Heart left ventricle (tissue), 13 donors: ENCODE measurements around the gene PHKB.

Experiments
- CTCF ChIP-seq, 12 donors: fragments of 200-600 bp; sonication (generic) in 4 of 12; IDR thresholded peaks; one replicate each; pipeline versions ENCODE4 v1.5.0 to v1.8.0; 2018 to 2022; ENCODE audit warnings: antibody characterized with exemption in 12 of 12, mild to moderate bottlenecking in 5 of 12
- POLR2A ChIP-seq, 2 donors: fragments of 450-650 bp; IDR thresholded peaks; one replicate each; pipeline ENCODE4 v1.6.1; 2017; ENCODE audit warnings: antibody characterized with exemption in 2 of 2, mild to moderate bottlenecking in 2 of 2, moderate library complexity in 2 of 2
- donor health status: ischemic (EF 13 %, LVEDD 7.1; RV severe dilation, severe dysfunction).
- donor health status: DM: no; HTN: yes; CAD: no.
- donor health status: DM: no; HTN: no; CAD: no.
- donor health status: ischemic (EF 25% LVEDD 6.9; RV normal size, moderate dysfunction).
- donor health status: ischemic (EF 25% LVEDD 5.7; RV mildly dilated, moderate dysfunction).
- donor health status: ischemic (EF 35%, LVEDD 5.7; RV mildly dilated, moderate dysfunction).
- donor health status: nonischemic (EF 11% LVEDD 7.7; RV severe dilation, severe dysfunction).
- donor health status: DM: yes; HTN: yes; CAD: no.
- donor health status: PGD.
- donor health status: ischemic (EF 29% LVEDD 5.4; RV normal size, mild dysfunction).
- donor health status: nonischemic (EF 23%, LVEDD 6.1; RV moderate dilation, normal function).

DNA sequence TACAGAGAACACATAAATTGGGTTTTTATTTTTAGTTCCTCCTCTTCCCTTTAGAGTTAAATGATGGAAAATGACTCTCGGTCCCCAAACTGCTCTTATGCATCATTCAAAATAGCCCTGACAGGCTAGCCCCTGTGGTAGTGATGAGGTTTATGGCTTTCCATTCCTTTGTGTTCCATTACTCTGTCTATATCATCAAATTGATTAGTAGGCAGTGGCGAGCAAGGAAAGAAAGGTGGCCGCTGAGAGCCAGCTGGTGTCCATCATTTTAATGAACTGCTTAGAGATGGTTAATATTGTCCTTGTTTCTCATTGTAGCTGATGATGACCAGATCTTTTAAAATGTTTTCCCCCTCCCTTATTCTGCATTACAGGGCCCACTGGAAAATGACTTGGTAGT, 179.5 kb downstream of the PHKB start:
- TF ChIP-seq CTCF (IDR thresholded peaks at IDR 0.05) (no peak), POLR2A (IDR thresholded peaks at IDR 0.05) (no peak)
